B cell (primary cell): ENCODE results near the gene OSM.

Experiments used
- CTCF ChIP-seq: fragments of 200-600 bp; IDR thresholded peaks from one replicate; pipeline ENCODE4 v1.8.0; 2022; ENCODE audit warnings: antibody characterized with exemption, mild to moderate bottlenecking
- EZH2 ChIP-seq: IDR thresholded peaks from 2 replicates; pipeline ENCODE4 v1.6.1; 2012; ENCODE audit warnings: borderline replicate concordance, low read depth, mild to moderate bottlenecking, moderate library complexity, low read length; ENCODE audit not compliant: insufficient read depth, poor library complexity, severe bottlenecking

GRCh38 chr22:30216710-30217109 lies 49.9 kb downstream of the OSM start:
- TF ChIP-seq CTCF (no peak), EZH2 (no peak)
